NCI-H1105 treated with DMSO at 0.1 percent for 48 hours (cell line): Measurements from ENCODE around the gene KRTAP12-3.
"Not testable (repeated sequence)": the region's sequence is repeated elsewhere in the genome, so short reads cannot be mapped to it uniquely, and the experiment has no call there.

Experiments used
- DNase-seq: peaks from one replicate; lab custom pipeline; 2025; lab: John Stamatoyannopoulos, UW

KRTAP12-3 gene, protein sequence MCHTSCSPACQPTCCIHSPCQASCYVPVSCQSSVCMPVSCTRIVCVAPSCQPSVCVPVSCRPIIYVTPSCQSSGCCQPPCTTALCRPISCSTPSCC

DNA sequence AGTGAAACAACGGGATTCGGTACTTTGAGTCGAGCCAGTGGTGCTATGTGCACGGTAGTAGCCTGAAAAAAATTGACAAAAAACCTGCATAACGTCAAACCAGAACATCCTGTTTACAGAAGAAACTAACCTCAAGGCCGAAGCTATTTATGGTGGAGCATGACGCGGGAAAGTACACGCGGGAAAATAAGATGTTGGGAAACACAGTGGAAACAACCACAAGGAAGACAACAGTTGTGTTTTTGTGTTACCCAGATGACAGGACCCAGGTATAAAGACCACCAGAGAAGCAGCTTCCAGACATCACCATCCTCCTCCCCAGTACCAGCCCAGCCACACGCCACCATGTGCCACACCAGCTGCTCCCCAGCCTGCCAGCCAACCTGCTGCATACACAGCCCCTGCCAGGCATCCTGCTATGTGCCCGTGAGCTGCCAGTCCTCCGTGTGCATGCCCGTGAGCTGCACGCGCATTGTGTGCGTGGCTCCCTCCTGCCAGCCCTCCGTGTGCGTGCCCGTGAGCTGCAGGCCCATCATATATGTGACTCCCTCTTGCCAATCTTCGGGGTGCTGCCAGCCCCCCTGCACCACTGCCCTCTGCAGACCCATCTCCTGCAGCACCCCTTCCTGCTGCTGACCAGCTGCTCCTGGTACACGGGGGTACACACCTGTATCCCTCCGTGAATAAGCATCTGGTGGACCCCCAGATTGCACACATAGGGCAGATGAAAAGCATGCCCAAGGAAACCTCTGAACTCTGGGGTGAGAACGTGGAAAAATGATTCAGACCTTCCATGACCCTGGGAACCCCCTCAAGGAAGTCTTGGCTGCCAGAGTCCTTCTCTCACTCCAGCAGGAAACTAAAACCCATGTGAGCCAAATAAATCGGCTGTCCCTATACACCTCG, at the start of gene KRTAP12-3:
Gene KRTAP12-3, plus strand, starts transcription at position 298 of the 906 bp plus-strand sequence. Its CDS starts 48 bp downstream, at position 346.
- no peak for DNase-seq

DNA sequence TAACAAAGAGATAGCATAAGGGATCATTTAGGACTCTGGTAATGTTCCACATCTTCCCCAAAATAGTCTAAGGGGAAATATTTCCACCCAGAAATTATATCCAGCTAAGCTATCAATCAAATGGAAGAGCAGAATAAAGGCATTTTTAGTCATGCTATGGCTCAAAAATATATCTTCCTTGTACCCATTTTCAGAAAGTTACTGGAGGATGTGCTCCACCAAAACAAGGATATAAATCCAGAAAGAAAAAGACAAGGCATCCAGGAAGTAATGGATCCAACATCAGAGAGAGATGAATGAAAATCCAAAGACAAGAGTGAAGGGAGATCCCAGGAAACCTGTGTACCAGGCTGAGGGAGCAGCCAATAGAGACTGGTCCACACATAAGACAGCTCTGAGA, 48.5 kb upstream of the KRTAP12-3 start:
- no peak for DNase-seq

DNA sequence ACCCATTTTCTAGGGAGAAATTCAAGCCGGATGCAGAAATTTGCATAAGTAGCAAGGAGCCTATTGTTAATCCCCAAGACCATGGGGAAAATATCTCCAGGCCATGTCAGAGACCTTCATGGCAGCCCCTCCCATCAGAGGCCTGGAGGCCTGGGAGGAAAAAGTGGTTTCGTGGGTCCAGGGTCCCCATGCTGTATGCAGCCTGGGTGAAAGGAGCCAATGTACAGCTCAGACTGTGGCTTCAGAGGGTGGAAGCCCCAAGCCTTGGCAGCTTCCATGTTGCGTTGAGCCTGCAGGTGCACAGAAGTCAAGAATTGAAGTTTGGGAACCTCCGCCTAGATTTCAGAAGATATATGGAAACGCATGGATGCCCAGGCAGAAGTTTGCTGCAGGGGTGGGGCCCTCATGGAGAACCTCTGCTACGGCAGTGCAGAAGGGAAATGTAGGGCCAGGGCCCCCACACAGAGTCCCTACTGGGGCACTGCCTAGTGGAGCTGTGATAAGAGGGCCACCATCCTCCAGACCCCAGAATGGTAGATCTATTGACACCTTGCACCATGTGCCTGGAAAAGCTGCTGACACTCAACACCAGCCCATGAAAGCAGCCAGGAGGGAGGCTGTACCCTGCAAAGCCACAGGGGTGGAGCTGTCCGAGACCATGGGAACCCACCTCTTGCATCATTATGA, 47.4 kb upstream of the KRTAP12-3 start:
- not testable (repeated sequence) for DNase-seq

DNA sequence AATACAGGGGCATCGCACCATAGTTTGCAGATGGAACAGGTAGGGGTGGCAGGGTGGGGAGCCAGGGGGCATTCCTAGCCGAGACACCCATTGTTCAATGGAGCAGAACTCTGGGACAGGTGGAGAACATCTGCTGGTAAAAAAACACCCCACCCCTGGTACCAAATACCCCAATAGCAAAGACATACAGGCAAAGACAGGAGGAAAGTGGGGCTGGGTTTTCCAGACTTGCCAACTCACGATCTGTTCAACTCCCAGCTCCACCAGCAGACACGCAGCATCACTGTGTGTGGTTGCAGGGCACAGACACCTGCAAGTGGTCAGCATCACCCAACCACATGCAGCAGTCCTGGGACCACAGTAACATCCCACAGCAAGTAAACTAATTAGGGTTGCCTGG, 46.2 kb upstream of the KRTAP12-3 start:
- DNase-seq = no peak

DNA sequence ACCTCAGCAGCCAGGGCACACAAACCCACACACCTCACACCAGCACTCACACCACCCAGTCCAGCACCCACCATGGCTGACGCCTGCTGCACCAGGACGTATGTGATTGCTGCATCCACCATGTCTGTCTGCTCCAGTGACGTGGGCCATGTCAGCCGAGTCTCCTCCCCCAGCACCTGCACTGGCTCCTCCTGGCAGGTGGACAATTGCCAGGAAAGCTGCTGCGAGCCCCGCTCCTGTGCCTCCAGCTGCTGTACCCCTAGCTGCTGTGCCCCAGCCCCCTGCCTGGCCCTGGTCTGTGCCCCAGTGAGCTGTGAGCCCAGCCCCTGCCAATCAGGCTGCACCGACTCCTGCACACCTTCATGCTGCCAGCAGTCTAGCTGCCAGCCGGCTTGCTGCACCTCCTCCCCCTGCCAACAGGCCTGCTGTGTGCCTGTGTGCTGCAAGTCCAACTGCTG, 45.7 kb upstream of the KRTAP12-3 start, which contains the start of gene KRTAP10-8:
Gene KRTAP10-8, plus strand, starts transcription at position 51 of the 458 bp plus-strand sequence. Its CDS starts 22 bp downstream, at position 73.
- no peak for DNase-seq

DNA sequence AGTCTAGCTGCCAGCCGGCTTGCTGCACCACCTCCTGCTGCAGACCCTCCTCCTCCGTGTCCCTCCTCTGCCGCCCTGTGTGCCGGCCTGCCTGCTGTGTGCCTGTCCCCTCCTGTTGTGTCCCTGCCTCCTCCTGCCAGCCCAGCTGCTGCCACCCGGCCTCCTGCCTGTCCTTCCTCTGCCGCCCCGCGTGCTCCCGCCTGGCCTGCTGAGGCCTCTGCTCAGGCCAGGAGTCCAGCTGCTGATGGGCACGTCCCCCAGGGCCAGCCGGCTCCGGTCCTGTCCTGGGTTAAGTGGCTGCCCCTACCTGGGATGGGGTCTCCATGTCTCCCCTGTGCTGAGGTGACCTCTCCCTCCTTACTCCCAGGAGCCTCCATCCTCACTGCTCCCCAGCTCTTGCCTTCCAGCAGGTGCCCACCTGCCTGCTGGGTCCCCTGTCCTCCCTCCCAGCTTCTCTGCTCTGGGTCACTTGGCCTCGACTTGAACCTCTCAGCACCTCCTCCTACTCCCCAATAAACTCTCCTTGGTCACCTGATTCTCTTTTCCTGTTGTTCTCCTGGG, 45.0 kb upstream of the KRTAP12-3 start:
- DNase-seq = no peak

DNA sequence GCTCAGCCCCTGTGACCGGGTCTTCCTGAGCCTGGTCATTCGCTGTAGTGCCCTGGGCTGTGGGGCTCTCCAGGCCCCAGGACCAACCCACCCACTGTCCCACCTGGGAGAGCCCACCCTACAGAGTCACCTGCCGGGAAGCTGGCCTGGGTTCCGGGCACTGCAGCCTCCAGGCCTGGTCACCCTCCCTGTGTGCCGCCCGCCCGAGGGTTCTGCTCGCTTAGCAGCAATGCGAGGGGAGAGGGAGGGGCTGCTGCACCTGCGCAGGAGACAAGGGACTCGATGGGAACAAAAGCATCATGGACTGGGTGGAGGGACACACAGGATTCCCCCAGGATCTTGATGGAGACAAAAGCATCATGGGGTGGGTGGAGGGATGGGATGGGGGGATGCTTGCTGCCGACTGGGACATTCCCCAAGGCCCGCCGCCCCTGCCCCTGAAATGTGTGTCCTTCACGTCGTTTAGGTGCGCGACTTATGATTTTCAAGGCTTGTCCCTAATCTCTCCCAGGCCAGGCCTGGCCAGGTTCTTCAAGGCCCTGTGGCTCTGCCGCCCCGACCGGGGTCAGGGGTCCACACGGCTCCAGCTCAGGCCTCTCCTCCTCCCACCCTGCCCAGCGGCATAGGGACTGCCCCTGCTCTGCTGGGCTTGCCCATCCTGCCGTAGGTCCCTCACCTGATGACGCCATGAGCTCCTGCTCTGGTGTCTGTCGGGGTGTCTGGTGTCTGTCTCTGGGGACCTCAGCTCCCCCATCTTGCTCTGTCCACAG, 44.2 kb upstream of the KRTAP12-3 start:
- DNase-seq = no peak

DNA sequence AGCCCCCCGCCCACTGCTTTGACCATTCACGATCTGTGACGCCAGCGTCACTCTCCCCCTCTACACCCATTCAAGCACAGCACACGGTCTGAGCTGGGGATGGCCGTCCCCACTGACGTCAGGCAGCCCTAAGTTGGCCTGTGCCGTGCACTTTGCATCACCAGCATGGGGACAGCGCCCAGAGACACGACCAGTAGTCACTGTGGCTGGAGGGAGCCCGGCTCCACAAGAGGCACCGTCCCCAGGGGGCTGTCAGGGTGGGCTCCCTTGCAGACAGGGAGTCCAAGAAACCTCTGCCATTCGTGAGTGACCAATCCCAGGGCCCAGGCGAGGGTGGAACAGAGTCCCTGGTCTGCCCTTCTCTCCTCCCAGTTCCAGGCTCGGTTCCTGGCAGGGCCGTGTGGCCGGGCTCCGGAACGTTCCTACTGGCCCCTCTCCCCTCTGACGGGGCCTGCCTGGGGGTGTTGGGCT, 43.5 kb upstream of the KRTAP12-3 start:
- DNase-seq = no peak

DNA sequence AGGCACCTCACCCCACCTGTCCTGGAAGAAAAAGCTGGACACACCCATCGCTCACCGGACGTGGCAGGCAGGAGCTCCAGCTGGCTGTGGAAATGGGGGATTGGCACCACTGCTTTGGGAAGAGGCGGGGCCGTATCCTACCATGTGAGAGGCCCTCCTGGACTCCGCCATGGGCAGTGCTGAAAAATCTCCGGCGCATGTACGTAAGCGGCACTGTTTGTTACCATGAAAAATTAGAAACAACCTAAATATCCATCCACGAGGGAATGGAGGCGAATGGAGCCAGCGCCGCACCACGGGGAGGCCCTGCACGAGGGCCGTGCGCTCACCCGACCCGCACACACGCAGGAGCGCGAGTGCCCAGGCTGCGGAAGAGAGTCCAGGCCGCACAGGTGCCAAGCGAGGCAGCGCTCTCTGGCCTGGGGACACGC, 42.8 kb upstream of the KRTAP12-3 start:
- no peak for DNase-seq

DNA sequence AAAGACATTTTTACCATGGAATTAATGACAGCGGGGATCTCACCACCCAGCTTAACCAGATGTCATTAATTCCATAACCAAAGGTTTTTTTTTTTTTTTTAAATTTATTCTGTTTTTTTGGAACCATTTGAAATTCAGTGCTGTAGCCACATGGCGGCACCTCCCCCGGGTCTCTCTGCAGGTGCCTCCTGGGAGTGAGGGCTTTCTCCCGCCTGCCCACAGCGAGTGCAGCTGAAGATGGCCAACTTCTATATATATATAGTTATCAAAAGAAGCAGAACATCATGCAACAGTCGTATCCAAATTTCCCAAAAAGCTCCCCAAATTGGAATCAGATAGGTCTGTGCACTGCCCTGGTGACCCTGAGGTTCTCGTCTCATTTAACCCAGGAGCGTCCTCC, 42.3 kb upstream of the KRTAP12-3 start:
- DNase-seq = no peak

DNA sequence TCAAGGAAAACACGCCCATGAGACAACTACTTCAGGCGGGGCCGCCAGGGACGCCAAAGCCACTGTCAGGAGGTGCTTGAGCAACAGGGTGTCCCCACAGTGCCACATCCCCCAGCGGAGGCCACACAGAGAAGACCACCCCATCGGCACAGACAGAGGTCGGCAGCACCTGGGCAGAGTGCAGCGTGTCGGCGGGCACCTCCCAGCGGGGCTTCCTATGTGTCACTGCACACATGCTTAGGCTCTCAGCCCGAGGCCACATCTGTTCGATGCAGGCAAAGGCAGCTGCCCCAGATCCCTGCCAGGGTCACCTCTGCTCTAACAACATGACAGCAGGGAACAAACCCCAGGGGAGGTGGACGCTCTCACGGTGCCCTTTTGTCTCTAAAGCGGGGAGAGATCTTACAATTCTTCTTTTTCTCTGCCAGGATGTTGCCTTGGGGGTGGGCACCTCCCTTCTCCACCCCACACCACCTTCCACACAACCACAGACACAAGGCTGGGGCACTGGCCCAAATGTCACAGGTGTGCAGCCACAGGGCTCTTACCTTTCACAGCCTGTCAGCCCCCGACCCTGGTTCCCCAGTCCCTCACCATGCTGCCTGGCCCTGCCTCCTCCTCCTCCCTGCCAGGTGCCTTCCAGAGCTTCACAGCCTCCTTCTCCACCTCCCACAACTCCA, 41.7 kb upstream of the KRTAP12-3 start:
- no peak for DNase-seq

DNA sequence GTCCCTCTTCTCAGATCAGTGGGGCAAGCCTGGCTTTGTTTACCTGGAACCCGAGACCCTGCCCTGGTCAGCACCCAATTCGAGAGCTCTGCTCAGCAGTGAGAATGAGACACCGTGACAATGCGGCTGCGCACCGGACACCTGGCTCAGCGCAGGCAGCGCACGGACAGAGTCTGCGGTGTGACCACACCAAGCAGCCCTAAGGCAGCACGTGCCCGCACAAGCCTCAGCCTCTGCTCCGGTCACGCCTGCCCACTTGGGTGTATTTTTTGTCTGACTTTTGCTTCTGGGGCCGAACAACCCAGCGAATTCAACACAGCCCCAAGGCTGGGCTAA, 41.2 kb upstream of the KRTAP12-3 start:
- no peak for DNase-seq

DNA sequence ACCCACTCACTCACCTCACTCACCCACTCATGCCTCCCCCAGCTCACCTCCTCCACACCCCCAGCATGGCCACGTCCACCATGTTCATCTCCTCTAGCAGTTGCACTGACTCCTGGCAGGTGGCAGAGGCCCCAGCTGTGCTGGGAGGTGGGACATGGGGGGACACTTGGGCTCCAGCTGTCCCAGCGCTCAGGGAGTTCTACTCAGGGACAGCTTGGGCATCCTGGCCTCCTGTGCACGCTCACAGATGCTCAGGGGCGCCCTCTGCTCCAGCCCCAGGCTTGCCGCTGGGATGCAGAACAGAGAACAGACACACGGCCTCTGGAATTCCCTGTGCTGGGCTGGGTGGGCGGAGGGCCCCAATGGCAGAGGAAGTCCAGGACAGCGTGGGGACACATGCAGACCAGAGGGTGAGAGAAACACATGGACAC, 40.6 kb upstream of the KRTAP12-3 start:
- DNase-seq = no peak

DNA sequence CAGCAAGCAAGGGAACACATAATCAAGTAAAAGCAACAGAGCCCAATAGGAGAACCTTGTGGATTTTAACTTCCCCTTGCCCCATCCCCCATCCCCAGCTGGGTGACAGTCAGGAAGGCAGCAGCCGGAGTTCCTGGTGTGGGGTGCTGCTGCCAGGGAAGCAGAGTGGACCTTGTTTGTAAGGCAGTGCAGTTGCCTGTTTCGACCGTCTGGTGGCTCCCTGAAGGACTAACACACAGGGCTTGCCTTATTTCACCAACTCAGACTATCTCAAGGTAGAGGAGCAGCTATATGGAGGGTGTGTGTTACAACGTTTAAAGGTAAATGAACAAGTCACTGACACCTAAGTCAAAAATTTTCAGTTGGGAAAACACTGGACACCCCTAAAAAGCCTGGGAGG, 39.2 kb upstream of the KRTAP12-3 start:
- no peak for DNase-seq

DNA sequence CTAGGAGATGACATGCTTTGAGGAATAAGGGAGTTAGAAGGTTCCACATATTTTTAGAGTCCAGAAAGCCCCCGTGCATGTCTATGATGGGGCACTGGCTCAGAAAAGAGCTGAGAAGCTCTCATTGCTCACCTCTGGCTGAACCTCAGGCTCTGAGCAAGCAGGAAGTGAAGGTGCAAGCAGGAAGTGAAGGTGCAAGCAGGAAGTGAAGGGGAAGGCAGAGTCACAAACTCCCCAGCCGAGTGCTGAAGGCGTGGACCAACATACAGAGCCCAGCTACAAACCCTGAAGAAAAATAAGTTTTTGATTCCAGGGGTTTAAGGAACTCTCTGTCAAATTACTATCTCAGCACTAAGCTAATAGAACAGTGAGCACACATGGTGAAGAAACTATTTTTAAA, 38.8 kb upstream of the KRTAP12-3 start:
- DNase-seq = no peak

DNA sequence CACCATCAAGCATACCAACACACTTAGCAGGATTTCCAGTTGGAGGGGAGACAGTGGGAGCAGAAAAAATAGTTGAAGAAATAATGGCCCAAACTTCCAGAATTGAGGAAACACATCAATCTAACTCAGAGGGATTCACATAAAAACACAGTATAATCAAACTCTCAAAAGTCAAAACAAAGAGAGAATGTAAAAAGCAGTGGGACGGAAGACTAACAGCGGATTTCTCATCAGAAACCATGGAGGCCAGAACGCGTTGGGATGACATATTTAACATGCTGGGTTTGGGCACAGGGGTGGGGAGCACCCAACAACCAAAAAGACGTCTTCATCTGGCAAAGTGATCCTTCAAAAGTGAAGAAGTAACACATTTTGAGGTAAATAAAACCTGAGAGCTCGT, 37.8 kb upstream of the KRTAP12-3 start:
- DNase-seq = no peak

DNA sequence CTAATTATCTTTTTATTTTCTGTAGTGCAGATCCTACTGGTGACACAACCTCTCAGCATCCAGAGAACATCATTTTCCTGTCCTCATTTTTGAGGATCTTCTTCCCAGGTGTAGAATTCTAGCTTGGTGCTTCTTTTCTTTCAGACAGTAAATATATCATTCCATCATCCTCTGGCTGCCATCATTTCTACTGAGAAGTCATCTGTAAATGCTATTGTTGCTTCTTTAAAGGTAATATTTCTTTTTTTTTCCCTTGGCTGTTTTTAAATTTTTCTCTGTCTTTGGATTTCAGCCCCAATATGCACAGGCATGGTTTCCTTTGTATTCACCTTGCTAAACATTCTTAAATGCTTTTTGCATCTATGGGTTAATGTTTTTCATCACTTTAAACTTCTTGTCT, 34.2 kb upstream of the KRTAP12-3 start:
- no peak for DNase-seq

DNA sequence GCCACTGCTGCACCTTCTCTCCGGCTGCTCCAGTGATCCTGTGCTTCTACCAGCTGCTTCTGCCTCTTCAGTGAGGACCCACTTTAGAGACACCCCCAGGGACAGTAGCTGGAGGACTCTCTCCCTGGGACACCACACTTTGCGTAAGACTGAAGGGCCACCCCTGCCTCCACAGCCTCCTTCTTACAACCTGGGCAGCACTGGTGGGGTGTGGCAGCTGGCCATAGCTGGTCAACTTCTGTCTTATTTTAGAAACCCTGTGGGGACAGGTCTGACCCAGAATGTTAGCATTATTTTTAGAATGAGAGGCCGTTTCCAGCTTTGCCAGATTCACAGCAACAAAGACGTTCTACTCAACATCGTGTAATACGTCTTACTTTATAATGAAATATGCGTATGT, 32.0 kb upstream of the KRTAP12-3 start:
- no peak for DNase-seq

DNA sequence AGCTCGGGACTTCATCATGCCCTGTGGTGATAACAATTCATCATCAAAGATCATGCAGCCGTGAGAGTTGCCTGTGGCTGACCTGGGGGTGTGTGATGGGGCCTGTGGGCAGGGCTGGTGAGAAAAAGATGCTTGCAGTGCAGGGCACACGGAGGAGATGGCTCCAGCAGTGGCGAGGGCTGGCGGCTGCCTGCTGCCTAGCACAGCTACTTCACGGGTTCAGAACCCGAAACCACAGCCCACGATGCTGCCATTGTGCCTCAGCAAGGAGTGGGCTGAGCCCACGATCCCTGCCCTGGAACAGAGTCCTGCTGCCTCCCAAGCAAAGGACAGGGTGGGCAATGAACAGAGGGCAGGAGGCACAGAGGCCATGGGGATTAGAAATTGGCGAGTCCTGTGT, 31.5 kb upstream of the KRTAP12-3 start:
- no peak for DNase-seq

DNA sequence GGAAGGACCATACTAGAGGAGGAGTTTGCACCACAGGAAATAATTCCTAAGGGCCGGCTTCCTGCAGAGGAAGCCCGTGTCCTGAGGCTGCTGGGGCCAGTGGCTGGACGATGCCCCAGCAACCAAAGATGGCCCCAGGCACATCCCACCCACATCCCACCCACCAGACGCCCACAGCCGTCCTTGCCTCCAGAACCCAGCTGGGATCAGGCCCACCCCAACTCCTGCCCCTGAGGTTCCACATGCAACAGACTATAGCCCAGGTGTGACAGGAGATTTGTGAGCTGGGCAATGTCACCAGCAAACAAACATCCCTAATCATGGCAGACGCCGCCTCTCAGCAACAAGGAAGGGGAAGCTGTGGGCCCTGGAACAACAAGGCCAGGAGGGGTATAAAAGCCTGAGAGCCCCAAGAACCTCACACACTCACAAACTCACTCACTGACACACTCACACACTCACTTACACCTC, 31.0 kb upstream of the KRTAP12-3 start, which contains the start of gene KRTAP10-9:
Gene KRTAP10-9, plus strand, starts transcription at position 421 of the 471 bp plus-strand sequence. CDS start 79 bp downstream, outside the sequence.
- DNase-seq = no peak
